ENCODE results near the gene G6PC2.
"Not testable (repeated sequence)": the region's sequence is repeated elsewhere in the genome, so short reads cannot be mapped to it uniquely, and the experiment has no call there.

The G6PC2 gene

GRCh38 chr2:168907940-168908662 is 7.0 kb downstream of the G6PC2 start:
- DNase-seq: no peak

GRCh38 chr2:168910330-168910729 is 9.2 kb downstream of the G6PC2 start:
- DNase-seq: no peak

GRCh38 chr2:168912466-168912865 is 11.4 kb downstream of the G6PC2 start:
- DNase-seq: no peak

- peak; percentile 14 for DNase-seq
Observed at GRCh38 chr2:168912901-168913369, 11.8 kb downstream of the G6PC2 start.

GRCh38 chr2:168913495-168913894 is 12.4 kb downstream of the G6PC2 start:
- DNase-seq: no peak

GRCh38 chr2:168915441-168916330 is 14.6 kb downstream of the G6PC2 start:
- no peak for DNase-seq

- no peak for DNase-seq
Observed at GRCh38 chr2:168916331-168916675, 15.2 kb downstream of the G6PC2 start.

- no peak for DNase-seq
Observed at GRCh38 chr2:168920504-168921157, 19.5 kb downstream of the G6PC2 start.

- DNase-seq: no peak
Observed at GRCh38 chr2:168926621-168927386, 25.7 kb downstream of the G6PC2 start.

- no peak for DNase-seq
Observed at GRCh38 chr2:168928113-168928831, 27.2 kb downstream of the G6PC2 start.

GRCh38 chr2:168929031-168929430 is 27.9 kb downstream of the G6PC2 start:
- DNase-seq: no peak

- no peak for DNase-seq
Observed at GRCh38 chr2:168930242-168930641, 29.2 kb downstream of the G6PC2 start.

- DNase-seq: not testable (repeated sequence)
Observed at GRCh38 chr2:168932174-168932573, 31.1 kb downstream of the G6PC2 start.

- no peak for DNase-seq
Observed at GRCh38 chr2:168934826-168935225, 33.7 kb downstream of the G6PC2 start.

- no peak for DNase-seq
Observed at GRCh38 chr2:168935810-168936581, 34.9 kb downstream of the G6PC2 start.

- DNase-seq: no peak
Observed at GRCh38 chr2:168939061-168939460, 38.0 kb downstream of the G6PC2 start.

- DNase-seq: no peak
Observed at GRCh38 chr2:168939918-168940317, 38.8 kb downstream of the G6PC2 start.

GRCh38 chr2:168941297-168941696 is 40.2 kb downstream of the G6PC2 start:
- no peak for DNase-seq

GRCh38 chr2:168944065-168944464 is 43.0 kb downstream of the G6PC2 start:
- DNase-seq: no peak

GRCh38 chr2:168945508-168945907 is 44.4 kb downstream of the G6PC2 start:
- DNase-seq: no peak

GRCh38 chr2:168948621-168949212 is 47.6 kb downstream of the G6PC2 start:
- DNase-seq: peak; percentile 11
